Hindlimb muscle (tissue), 1 donor: Measurements from ENCODE around the gene NFATC2IP. TPM values are rescaled to one million over a fixed set of nuclear protein-coding genes. Genes with fewer than 3 reads are reported as not detected.
"Not testable (repeated sequence)": the region's sequence is repeated elsewhere in the genome, so short reads cannot be mapped to it uniquely, and the experiment has no call there.

Source experiments
- DNase-seq: peaks from one replicate; pipeline ENCODE4 v3.0.0-alpha.2; 2013
- polyA plus RNA-seq: library from polyadenylated mRNA; unstranded; fragments of 120-200 nt; gene quantifications from one replicate; pipeline ENCODE4 v1.2.1, GENCODE V29; 2013; ENCODE audit not compliant: insufficient read length

NFATC2IP gene
- polyA plus RNA-seq, 1 donor, result 29.1 TPM

DNA sequence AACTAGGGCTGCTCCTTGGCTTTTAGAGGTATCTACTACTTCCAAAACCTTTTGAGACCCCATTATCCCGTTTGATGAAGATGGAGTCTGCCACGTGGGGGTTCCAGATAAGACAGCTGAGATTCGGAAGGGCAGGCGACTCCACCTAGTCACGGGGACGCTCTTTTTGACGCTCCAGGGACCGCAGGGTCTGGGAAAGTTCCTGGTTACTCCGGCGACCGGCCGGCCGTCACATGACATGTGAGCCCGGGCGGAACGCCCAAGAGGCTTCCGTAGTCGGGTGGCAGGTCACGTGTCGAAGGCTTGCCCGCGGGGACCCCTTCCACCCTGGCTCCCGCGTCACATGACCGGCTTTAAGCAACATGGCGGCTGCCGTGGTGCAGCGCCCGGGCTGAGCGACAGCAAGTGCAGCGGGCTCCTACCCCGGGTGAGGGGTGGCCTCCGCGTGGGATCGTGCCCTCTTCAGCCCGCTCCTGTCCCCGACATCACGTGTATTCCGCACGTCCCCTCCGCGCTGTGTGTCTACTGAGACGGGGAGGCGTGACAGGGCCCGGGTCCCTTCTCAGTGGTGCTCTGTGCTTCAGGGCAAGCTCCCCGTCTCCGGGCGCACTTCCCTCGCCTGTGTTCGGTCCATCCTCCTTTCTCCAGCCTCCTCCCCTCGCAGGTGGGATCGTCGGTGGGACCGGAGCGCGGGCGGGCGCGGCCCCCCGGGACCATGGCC, 23.9 kb downstream of the NFATC2IP start, which contains the start of gene SPNS1:
Gene SPNS1, plus strand, starts transcription at position 342 of the 721 bp plus-strand sequence. Its CDS starts 374 bp downstream, at position 716.
- peak; percentile 97 for DNase-seq

DNA sequence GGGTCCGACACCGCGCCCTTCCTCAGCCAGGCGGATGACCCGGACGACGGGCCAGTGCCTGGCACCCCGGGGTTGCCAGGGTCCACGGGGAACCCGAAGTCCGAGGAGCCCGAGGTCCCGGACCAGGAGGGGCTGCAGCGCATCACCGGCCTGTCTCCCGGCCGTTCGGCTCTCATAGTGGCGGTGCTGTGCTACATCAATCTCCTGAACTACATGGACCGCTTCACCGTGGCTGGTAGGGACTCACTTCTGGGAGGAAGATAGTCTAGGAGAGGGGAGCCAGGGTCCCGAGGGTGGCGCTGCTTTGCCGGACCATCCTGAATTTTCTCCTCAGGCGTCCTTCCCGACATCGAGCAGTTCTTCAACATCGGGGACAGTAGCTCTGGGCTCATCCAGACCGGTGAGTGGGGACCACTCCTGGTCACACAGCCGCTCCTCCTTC, 24.4 kb downstream of the NFATC2IP start:
- DNase-seq, result no peak

- no peak for DNase-seq
Measured at GRCh38 chr16:28977703-28978662, 27.2 kb downstream of the NFATC2IP start.

DNA sequence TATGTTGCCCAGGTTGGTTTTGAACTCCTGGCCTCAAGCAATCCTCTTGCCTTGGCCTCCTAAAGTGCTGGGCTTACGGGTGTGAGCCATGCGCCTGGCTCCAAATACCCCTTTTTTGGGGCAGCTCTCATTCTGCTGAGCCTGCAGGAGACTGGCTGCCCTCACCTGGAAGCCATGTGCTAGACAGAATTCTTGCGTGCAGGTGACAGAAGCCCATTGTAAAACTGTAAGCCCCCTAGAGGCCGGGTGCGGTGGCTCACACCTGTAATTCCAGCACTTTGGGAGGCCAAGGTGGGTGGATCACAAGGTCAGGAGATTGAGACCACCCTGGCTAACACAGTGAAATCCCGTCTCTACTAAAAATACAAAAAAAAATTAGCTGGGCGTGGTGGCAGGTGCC, 29.6 kb downstream of the NFATC2IP start:
- DNase-seq, result not testable (repeated sequence)

DNA sequence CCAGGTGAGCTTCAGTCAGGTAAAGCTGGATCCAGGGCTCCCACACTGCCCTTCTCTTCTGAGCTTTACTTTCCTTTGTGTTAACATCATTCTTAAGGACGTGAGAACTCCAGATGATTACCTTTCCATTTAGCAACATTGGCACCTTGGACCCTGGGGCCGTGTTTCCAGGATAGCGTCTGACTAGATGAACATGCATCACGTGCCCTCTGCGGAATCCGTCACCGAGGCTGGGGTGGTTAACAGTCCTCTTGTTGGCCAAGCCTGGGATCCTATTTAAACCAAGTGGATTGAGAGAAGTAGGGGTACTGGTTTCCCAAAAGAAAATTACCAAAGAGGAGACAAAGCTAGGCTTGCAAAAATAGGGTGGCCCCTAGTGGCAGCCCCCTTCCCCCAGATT, 30.2 kb downstream of the NFATC2IP start:
- no peak for DNase-seq

DNA sequence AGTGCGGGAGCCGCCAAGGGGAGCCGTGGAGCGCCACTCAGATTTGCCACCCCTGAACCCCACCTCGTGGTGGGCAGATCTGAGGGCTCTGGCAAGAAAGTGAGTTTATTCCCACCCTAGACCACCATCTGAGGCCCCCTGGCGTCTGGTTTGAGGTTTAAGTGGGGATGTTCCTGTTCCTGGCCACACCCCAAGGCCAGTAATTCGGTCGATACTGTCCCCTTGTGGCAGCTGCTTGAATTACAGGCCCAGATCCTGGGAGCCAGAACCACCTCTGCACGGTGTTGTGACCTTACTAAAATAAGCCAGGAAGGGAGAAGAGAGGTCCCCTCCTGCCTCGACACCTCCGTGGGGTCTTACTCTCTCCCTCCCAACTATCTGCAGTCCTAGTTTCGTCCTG, 30.8 kb downstream of the NFATC2IP start:
- no peak for DNase-seq

- no peak for DNase-seq
Measured at GRCh38 chr16:28982418-28982817, 31.7 kb downstream of the NFATC2IP start.

GRCh38 chr16:28982949-28983348, 32.2 kb downstream of the NFATC2IP start:
- no peak for DNase-seq

GRCh38 chr16:28983644-28984043, 32.9 kb downstream of the NFATC2IP start:
- no peak for DNase-seq

DNA sequence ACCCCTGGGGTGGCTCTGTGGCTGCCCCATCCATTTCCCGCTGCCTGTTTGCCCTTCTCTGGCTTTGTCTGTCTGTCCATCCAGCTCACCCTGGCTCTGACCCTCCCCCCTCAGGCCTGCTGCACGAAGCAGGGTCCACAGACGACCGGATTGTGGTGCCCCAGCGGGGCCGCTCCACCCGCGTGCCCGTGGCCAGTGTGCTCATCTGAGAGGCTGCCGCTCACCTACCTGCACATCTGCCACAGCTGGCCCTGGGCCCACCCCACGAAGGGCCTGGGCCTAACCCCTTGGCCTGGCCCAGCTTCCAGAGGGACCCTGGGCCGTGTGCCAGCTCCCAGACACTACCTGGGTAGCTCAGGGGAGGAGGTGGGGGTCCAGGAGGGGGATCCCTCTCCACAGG, 33.4 kb downstream of the NFATC2IP start:
- DNase-seq, result no peak

- no peak for DNase-seq
Measured at GRCh38 chr16:28984619-28985135, 33.9 kb downstream of the NFATC2IP start, which contains the start of gene LAT. TSS of gene LAT (plus strand) at chr16:28985052. CDS start at chr16:28985418, 366 bp downstream.

GRCh38 chr16:28985211-28986041, 34.7 kb downstream of the NFATC2IP start:
- no peak for DNase-seq

DNA sequence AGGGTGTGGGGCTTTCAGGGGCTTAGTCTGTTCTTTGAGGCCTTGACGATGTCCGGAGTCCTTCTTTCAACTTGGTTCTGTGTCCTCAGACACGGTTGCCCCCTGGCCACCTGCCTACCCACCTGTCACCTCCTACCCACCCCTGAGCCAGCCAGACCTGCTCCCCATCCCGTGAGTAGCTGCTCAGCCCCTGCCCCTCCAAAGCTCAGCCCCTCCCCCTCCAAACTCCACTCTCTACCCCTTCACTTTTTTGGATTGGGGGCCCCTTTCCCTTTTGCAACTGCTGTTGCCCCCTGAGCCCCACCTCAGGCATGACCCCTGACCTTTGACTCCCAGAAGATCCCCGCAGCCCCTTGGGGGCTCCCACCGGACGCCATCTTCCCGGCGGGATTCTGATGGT, 35.3 kb downstream of the NFATC2IP start:
- no peak for DNase-seq

DNA sequence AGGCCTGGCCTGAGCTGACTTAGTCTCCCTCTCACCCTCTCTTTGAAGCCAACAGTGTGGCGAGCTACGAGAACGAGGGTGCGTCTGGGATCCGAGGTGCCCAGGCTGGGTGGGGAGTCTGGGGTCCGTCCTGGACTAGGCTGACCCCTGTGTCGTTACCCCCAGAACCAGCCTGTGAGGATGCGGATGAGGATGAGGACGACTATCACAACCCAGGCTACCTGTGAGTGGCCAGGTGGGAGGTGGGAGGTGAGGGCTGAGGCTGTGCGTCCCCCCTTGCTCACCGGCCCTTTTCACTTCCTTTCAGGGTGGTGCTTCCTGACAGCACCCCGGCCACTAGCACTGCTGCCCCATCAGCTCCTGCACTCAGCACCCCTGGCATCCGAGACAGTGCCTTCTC, 35.8 kb downstream of the NFATC2IP start:
- DNase-seq, result no peak

DNA sequence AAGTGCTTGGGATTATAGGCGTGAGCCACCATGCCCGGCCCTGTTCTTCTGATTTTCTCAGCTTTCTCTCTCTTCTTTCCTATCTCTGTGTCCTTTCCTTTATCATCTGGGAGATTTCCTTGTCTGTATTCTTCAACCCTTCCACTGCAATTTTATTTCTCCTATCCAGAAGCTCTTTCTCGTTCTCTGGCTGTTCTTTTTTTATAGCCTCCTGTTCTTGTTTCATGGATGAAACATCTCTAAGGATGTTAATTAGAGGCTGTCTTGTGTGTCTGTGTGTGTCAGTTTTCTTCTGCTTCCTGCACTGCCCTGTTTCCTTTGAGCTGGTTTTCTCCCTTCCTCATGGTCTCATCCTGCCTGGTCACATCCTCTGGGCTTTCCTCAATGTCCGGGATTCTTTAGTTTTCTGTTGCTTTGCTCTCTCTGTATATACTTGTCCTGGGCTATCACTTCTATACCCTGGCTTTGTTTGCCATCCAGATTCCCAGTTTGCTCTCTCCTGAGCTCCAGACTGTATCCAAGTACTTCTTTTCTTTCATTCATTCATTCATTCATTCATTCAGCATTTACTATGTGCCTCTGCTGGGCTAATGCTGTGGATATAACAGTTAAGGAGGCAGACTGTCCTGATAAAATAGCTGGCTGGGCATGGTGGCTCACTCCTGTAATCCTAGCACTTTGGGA, 36.6 kb downstream of the NFATC2IP start:
- no peak for DNase-seq

- no peak for DNase-seq
Measured at GRCh38 chr16:28989363-28989762, 38.6 kb downstream of the NFATC2IP start.

- no peak for DNase-seq
Measured at GRCh38 chr16:28990375-28991040, 39.8 kb downstream of the NFATC2IP start.

- no peak for DNase-seq
Measured at GRCh38 chr16:28991687-28992086, 41.0 kb downstream of the NFATC2IP start.

GRCh38 chr16:28992496-28992895, 41.8 kb downstream of the NFATC2IP start:
- DNase-seq, result no peak

DNA sequence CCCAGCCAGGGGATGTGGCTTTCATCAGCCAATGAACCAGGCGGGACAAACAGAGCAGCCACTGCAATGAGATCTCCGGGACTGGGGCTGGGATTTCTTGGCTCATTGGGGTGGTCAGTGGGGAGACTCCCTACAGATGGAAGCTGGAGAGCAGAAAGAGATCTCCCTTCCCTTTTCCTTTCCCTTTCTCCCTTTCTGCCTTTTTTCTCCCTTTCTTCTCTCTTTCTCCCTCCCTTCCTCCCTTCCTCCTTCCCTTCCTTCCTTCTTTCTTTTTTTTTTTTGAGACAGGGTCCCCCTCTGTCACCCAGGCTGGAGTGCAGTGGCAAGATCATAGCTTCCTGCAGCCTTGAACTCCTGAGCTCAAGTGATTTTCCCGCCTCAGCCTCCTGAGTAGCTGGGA, 48.1 kb downstream of the NFATC2IP start:
- DNase-seq, result no peak

DNA sequence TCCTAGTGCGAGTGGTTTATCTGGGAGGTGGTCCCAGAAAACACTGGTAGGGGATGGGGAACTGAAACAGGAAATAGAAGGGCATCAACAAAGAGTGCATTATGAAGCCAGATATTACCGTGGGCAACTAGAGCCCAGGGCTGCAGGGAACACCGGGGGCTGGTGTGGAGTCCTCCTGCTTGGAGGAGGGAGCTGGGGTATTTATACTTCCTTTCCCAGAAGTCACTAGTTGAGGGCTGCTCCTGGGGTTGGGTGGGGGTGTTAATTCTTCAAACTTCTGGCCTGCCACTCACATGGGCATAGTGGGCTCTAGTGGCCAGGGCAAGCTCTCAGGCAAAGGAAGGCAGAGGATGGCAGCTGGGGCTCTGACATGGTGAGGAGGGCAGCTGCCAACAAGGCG, 48.8 kb downstream of the NFATC2IP start:
- no peak for DNase-seq
